Measurements from ENCODE around the gene CCDC183.

DNA sequence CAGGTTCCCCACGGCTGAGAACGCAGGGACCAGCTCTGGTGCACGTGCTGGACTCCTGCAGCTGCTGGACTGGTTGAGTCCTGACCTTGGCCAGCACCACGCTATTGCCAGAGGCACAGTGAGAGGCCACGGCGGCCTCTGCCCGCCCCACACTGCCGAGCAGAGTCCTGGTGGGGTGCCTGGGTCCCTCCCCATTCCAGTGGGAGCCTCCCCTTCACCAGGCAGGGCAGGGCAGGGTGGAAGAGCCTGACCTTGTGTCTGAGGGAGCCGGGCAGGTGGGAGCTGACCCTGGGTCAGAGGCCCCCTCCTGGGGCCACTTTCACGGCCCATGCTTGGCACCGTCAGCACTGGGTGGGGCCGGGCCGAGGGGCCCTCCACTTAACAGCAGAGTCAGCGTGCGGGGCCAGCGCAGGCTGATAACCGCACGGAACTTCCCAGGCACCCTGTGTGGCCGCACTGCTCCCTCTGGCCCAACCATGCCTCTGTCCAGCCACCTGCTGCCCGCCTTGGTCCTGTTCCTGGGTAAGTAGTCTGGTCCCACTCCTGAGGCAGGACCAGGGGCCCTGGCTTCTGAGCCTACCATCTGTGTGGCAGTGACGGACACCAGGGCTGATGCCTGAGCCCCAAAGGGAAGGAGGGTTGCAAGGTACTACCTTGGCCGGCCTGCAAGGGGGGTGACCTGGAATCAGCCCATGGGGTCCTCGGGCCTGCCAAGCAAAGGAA, 56.0 kb downstream of the CCDC183 start, which contains the start of gene MAMDC4:
- TF ChIP-seq POLR2AphosphoS5 (IDR thresholded peaks at IDR 0.05) = peak in 2 of 3 donors; percentile 22 to 55
- TF ChIP-seq, protein P1, sequence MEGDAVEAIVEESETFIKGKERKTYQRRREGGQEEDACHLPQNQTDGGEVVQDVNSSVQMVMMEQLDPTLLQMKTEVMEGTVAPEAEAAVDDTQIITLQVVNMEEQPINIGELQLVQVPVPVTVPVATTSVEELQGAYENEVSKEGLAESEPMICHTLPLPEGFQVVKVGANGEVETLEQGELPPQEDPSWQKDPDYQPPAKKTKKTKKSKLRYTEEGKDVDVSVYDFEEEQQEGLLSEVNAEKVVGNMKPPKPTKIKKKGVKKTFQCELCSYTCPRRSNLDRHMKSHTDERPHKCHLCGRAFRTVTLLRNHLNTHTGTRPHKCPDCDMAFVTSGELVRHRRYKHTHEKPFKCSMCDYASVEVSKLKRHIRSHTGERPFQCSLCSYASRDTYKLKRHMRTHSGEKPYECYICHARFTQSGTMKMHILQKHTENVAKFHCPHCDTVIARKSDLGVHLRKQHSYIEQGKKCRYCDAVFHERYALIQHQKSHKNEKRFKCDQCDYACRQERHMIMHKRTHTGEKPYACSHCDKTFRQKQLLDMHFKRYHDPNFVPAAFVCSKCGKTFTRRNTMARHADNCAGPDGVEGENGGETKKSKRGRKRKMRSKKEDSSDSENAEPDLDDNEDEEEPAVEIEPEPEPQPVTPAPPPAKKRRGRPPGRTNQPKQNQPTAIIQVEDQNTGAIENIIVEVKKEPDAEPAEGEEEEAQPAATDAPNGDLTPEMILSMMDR (IDR thresholded peaks at IDR 0.05 in 8 of 11, conservative IDR thresholded peaks at IDR 0.05 in 3 of 11) = no peak
- TF ChIP-seq POLR2A (IDR thresholded peaks at IDR 0.05) = no peak

Measured in spleen (tissue), 7 donors.